H1 (cell line): ENCODE data around the gene ADAMTS1. TPM values are rescaled to one million over a fixed set of nuclear protein-coding genes. Genes with fewer than 3 reads are reported as not detected.

Source experiments
- CTCF ChIA-PET: fragments of 300-600 bp; sonication (Branson Sonifier 250); formaldehyde crosslinking; loops from one replicate; lab custom pipeline; 2021; ENCODE audit not compliant: partially characterized antibody; lab: Charles Lee
- POLR2A ChIA-PET: fragments of 300-600 bp; sonication (Branson Sonifier 250); formaldehyde crosslinking; loops from one replicate; lab custom pipeline; 2021; ENCODE audit warnings: inconsistent platforms; ENCODE audit not compliant: partially characterized antibody; lab: Charles Lee
- DNase-seq, 2 experiments: peaks; one replicate each; pipeline versions ENCODE4 v3.0.0 to v3.0.0-alpha.2; 2010 to 2022; ENCODE audit warnings: low spot score in 2 of 2, low read depth in 1 of 2, mixed read lengths in 1 of 2
- FAIRE-seq: peaks from 2 replicates; lab custom pipeline; 2011; peaks lifted over from hg19 to GRCh38; lab: Jason Lieb, UNC
- H2AFZ ChIP-seq: 2 replicates; pipeline ENCODE4 v1.8.1; 2012; ENCODE audit warnings: low read length, inconsistent platforms
- H2AK5ac ChIP-seq: 2 replicates; pipeline ENCODE4 v1.6.1; 2013; ENCODE audit warnings: low read depth, low read length
- H2BK120ac ChIP-seq: replicated peaks from 2 replicates; pipeline ENCODE3; 2013; ENCODE audit warnings: low read depth, low read length, inconsistent platforms
- H2BK12ac ChIP-seq: 2 replicates; pipeline ENCODE4 v1.6.1; 2013; ENCODE audit warnings: low read depth, low read length
- H2BK15ac ChIP-seq: 2 replicates; pipeline ENCODE4 v1.6.1; 2013; ENCODE audit warnings: low read length
- H2BK20ac ChIP-seq: 2 replicates; pipeline ENCODE4 v1.6.1; 2013; ENCODE audit warnings: low read length
- H2BK5ac ChIP-seq: 2 replicates; pipeline ENCODE4 v1.6.1; 2013; ENCODE audit warnings: low read depth, low read length
- H3K14ac ChIP-seq: 2 replicates; pipeline ENCODE4 v1.6.1; 2013; ENCODE audit warnings: inconsistent platforms; ENCODE audit not compliant: insufficient read length
- H3K18ac ChIP-seq: 2 replicates; pipeline ENCODE4 v1.6.1; 2013; ENCODE audit warnings: low read length; ENCODE audit errors: extremely low read depth
- H3K23ac ChIP-seq: 2 replicates; pipeline ENCODE4 v1.6.1; 2013; ENCODE audit warnings: inconsistent platforms; ENCODE audit not compliant: insufficient read length
- H3K23me2 ChIP-seq: 2 replicates; pipeline ENCODE4 v1.6.1; 2013; ENCODE audit warnings: low read depth, low read length
- H3K27ac ChIP-seq: 2 replicates; pipeline ENCODE4 v1.6.1; 2011; ENCODE audit warnings: low read depth, low read length, inconsistent platforms
- H3K27me3 ChIP-seq, 4 experiments: replicated peaks in 1 of 4; 1 replicate in 1 of 4; 2 replicates in 3 of 4; pipeline versions ENCODE4 v1.6.1 to v1.8.1; 2011 to 2013; ENCODE audit warnings: low read length in 3 of 4, mild to moderate bottlenecking in 3 of 4, inconsistent platforms in 2 of 4, mixed read lengths in 2 of 4, moderate library complexity in 1 of 4; ENCODE audit not compliant: control insufficient read depth in 3 of 4, insufficient read depth in 3 of 4; ENCODE audit errors: extremely low read depth in 1 of 4
- H3K36me3 ChIP-seq, 4 experiments: 2 replicates each; pipeline versions ENCODE4 v1.6.1 to v1.8.1; 2011 to 2013; ENCODE audit warnings: mild to moderate bottlenecking in 4 of 4, low read length in 3 of 4, moderate library complexity in 2 of 4, control low read depth in 1 of 4, inconsistent platforms in 1 of 4; ENCODE audit not compliant: insufficient read depth in 4 of 4, control insufficient read depth in 2 of 4
- H3K4ac ChIP-seq: replicated peaks from 2 replicates; pipeline ENCODE3; 2013; ENCODE audit warnings: low read length, low read depth, mixed read lengths, inconsistent platforms; ENCODE audit not compliant: insufficient read length
- H3K4me1 ChIP-seq, 4 experiments: replicated peaks in 1 of 4; 1 replicate in 1 of 4; 2 replicates in 3 of 4; pipeline versions ENCODE4 v1.6.1 to v1.8.1; 2011 to 2013; ENCODE audit warnings: low read length in 3 of 4, inconsistent platforms in 2 of 4, mixed read lengths in 1 of 4; ENCODE audit not compliant: insufficient read depth in 4 of 4, control insufficient read depth in 3 of 4
- H3K4me2 ChIP-seq, 2 experiments: 2 replicates each; pipeline versions ENCODE4 v1.6.1 to v1.8.1; 2011 to 2013; ENCODE audit warnings: low read depth in 2 of 2, low read length in 2 of 2, control low read depth in 1 of 2, inconsistent platforms in 1 of 2, mild to moderate bottlenecking in 1 of 2; ENCODE audit not compliant: insufficient read depth in 1 of 2
- H3K4me3 ChIP-seq, 4 experiments: fragments of 200-600, 300-600 bp in 1 of 4; sonication (generic), shearing (Covaris generic), sonication (Bioruptor Twin) in 1 of 4; 2 replicates each; pipeline versions ENCODE4 v1.5.1 to v1.8.1; 2011 to 2016; ENCODE audit warnings: low read length in 4 of 4, low read depth in 3 of 4, control low read depth in 2 of 4, inconsistent platforms in 2 of 4, mild to moderate bottlenecking in 2 of 4, mixed read lengths in 1 of 4, moderate library complexity in 1 of 4; ENCODE audit not compliant: insufficient read depth in 2 of 4; ENCODE audit errors: extremely low read depth in 1 of 4
- H3K56ac ChIP-seq: replicated peaks from 2 replicates; pipeline ENCODE3; 2013; ENCODE audit warnings: low read depth, mild to moderate bottlenecking, mixed read lengths, low read length, inconsistent platforms; ENCODE audit not compliant: insufficient read length
- H3K79me1 ChIP-seq: 2 replicates; pipeline ENCODE4 v1.6.1; 2013; ENCODE audit warnings: low read depth, low read length, control low read depth
- H3K79me2 ChIP-seq, 2 experiments: 2 replicates each; pipeline versions ENCODE4 v1.6.1 to v1.8.1; 2012 to 2013; ENCODE audit warnings: low read length in 2 of 2, mild to moderate bottlenecking in 2 of 2, inconsistent platforms in 1 of 2; ENCODE audit not compliant: insufficient read depth in 2 of 2, control insufficient read depth in 1 of 2
- H3K9ac ChIP-seq, 4 experiments: replicated peaks in 1 of 4; 1 replicate in 1 of 4; 2 replicates in 3 of 4; pipeline versions ENCODE4 v1.6.1 to v1.8.1; 2011 to 2013; ENCODE audit warnings: low read depth in 3 of 4, low read length in 3 of 4, control low read depth in 2 of 4, mild to moderate bottlenecking in 2 of 4, moderate library complexity in 2 of 4, inconsistent platforms in 1 of 4; ENCODE audit errors: extremely low read depth in 1 of 4
- H3K9me3 ChIP-seq, 2 experiments: 2 replicates each; pipeline versions ENCODE4 v1.6.1 to v1.8.1; 2012 to 2013; ENCODE audit warnings: mild to moderate bottlenecking in 2 of 2, moderate library complexity in 2 of 2, control low read depth in 1 of 2, inconsistent platforms in 1 of 2, low read depth in 1 of 2, low read length in 1 of 2, mixed read lengths in 1 of 2; ENCODE audit not compliant: insufficient read depth in 2 of 2
- H4K20me1 ChIP-seq, 2 experiments: replicated peaks in 1 of 2; 2 replicates each; pipeline versions ENCODE3 to v1.8.1; 2011 to 2013; ENCODE audit warnings: inconsistent platforms in 2 of 2, low read length in 2 of 2, mild to moderate bottlenecking in 1 of 2; ENCODE audit not compliant: insufficient read depth in 2 of 2, control insufficient read depth in 1 of 2
- H4K5ac ChIP-seq: 2 replicates; pipeline ENCODE4 v1.6.1; 2013; ENCODE audit warnings: low read length, low read depth, mixed read lengths, inconsistent platforms; ENCODE audit not compliant: insufficient read length
- H4K8ac ChIP-seq: 2 replicates; pipeline ENCODE4 v1.8.0; 2013; ENCODE audit warnings: mild to moderate bottlenecking, moderate library complexity, low read length, inconsistent platforms; ENCODE audit not compliant: insufficient read depth; ENCODE audit errors: extremely low read depth
- H4K91ac ChIP-seq: replicated peaks from 2 replicates; pipeline ENCODE3; 2013; ENCODE audit warnings: low read length, mixed read lengths, inconsistent platforms; ENCODE audit not compliant: insufficient read length
- CBX5 ChIP-seq: fragments of 300-800, 300-1000 bp; sonication (generic); IDR thresholded peaks from 2 replicates; pipeline ENCODE4 v1.7.1; 2016; ENCODE audit warnings: antibody characterized with exemption, low read length, low read depth
- GABPA ChIP-seq: IDR thresholded peaks from 2 replicates; pipeline ENCODE4 v1.6.1; 2011; ENCODE audit warnings: mild to moderate bottlenecking, low read length, moderate library complexity, borderline replicate concordance; ENCODE audit not compliant: insufficient read depth
- KDM1A ChIP-seq: fragments of 200-600, 300-600 bp; sonication (generic); IDR thresholded peaks from 2 replicates; pipeline ENCODE4 v1.7.1; 2016; ENCODE audit warnings: mild to moderate bottlenecking, low read length, borderline replicate concordance
- PHF8 ChIP-seq: fragments of 200-600 bp; sonication (generic); conservative IDR thresholded peaks from 2 replicates; pipeline ENCODE4 v1.7.1; 2012; ENCODE audit warnings: low read depth, mild to moderate bottlenecking, inconsistent platforms, low read length, moderate library complexity
- RNF2 ChIP-seq: fragments of 200-900, 300-1000 bp; sonication (generic); IDR thresholded peaks from 2 replicates; pipeline ENCODE4 v1.7.1; 2016; ENCODE audit warnings: borderline replicate concordance, low read depth, mild to moderate bottlenecking, antibody characterized with exemption, low read length; ENCODE audit not compliant: poor library complexity, severe bottlenecking; ENCODE audit errors: missing control alignments
- SIN3A ChIP-seq, 2 experiments: IDR thresholded peaks in 1 of 2; conservative IDR thresholded peaks in 1 of 2; 2 replicates each; pipeline ENCODE4 v1.6.1; 2011 to 2012; ENCODE audit warnings: low read length in 2 of 2, improper control_type of control experiment in 1 of 2, low read depth in 1 of 2, mild to moderate bottlenecking in 1 of 2
- SIX5 ChIP-seq: IDR thresholded peaks from 2 replicates; pipeline ENCODE4 v1.6.1; 2011; ENCODE audit warnings: mild to moderate bottlenecking, low read depth, low read length
- SP1 ChIP-seq: IDR thresholded peaks from 2 replicates; pipeline ENCODE4 v1.6.1; 2011; ENCODE audit warnings: low read depth, low read length
- SUZ12 ChIP-seq: fragments of 200-600 bp; sonication (generic); IDR thresholded peaks from 2 replicates; pipeline ENCODE4 v1.6.1; 2012; ENCODE audit warnings: mild to moderate bottlenecking, inconsistent platforms, low read length, moderate library complexity, mixed read lengths
- TBP ChIP-seq: IDR thresholded peaks from 2 replicates; pipeline ENCODE4 v1.6.1; 2011; ENCODE audit warnings: low read depth, low read length, improper control_type of control experiment
- TEAD4 ChIP-seq: IDR thresholded peaks from 2 replicates; pipeline ENCODE4 v1.6.1; 2012; ENCODE audit warnings: low read depth, low read length, inconsistent platforms, mixed read lengths
- WGBS, 2 experiments: shearing (Covaris generic) in 1 of 2; methylation state at CpG; one replicate each; pipeline versions ENCODE4 v1.1.6 to v1.1.7; 2013 to 2015; ENCODE audit warnings: low lambda C conversion rate in 2 of 2, mixed read lengths in 2 of 2, inconsistent platforms in 1 of 2, low coverage in 1 of 2, missing lambda C conversion rate in 1 of 2; ENCODE audit not compliant: insufficient replicate concordance in 2 of 2, insufficient coverage in 1 of 2, insufficient read length in 1 of 2; ENCODE audit errors: extremely low coverage in 1 of 2, missing lambda C conversion rate in 1 of 2; 5-methylcytosine and 5-hydroxymethylcytosine counted together
- polyA plus RNA-seq, 7 experiments: library from polyadenylated mRNA; depleted of rRNA in 3 of 7; stranded (reverse) in 5 of 7; unstranded in 2 of 7; fragments of >200 nt in 5 of 7; fragments of 200-250 nt in 2 of 7; gene quantifications; 1 replicate in 5 of 7; 2 replicates in 1 of 7; 4 replicates in 1 of 7; pipeline versions ENCODE4 v1.2.1 to v1.2.3, GENCODE V29; 2011 to 2013; ENCODE audit warnings: missing spikeins in 2 of 7, mixed read lengths in 2 of 7
- total RNA-seq: library from RNA; stranded (reverse); fragmentation: NEBNext Ultra II Directional; extraction: Animal tissue kit (Norgen Biotek cat#: 25700); gene quantifications from 2 replicates; pipeline ENCODE4 v1.2.1, GENCODE V29; 2021
- TF ChIP-seq, protein P1 (sequence below): IDR thresholded peaks from 2 replicates; pipeline ENCODE4 v1.6.1; 2012; ENCODE audit warnings: inconsistent platforms

Gene ADAMTS1
- total and polyA plus RNA-seq, 2 of the 8 experiments (the other 6 are each of a cell fraction or from before 2014, with no cell fraction given), result 10.7 to 22.4 TPM

DNA sequence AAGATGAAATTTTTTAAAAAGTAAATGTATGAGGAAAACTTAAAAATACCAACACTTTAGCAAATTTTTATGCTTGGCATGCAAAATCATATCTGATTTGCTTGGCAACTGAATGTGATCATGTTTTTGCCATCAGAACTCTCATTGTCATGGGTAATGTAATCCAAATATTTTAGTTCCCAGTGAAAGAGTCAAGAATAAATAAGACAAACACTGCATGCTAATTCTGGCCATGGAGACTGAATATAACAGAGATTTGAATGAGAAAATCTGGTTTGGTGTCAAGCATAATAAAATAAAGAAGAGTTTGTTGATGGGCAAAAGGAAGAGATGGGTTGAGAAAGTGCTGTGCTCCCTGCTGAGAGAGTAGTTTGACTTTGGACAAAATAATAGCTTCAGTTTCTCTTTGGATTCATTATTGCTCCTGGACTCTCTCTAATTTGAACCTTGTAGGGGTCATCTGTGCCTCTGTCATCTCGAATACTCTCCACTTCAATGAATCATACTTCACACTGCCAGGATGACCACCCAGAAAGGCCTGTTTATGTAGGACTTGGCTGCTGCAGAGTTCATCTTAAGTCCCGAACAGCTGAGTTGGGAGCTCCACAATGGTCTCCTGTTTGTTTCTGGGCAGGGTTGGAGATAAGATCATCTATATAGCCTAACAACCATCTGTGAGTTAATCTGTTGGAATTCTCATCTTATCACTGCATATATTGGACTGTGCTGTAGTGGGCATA lies 34.4 kb downstream of the ADAMTS1 start:
- no peak overlapping the region for H3K23ac ChIP-seq
- H3K79me1 ChIP-seq, result no peaks in the 10 kb centered on the region
- no peak overlapping the region for H3K4me3 ChIP-seq
- ChIA-PET POLR2A (interaction anchor here (0.8 kb wide), 1 partner anchor 34 kb away, joined by 3 read pairs; no protein-coding TSS in a partner anchor), CTCF (interaction anchor here (1.2 kb wide), 1 partner anchor 23 kb away, joined by 3 read pairs; no protein-coding TSS in a partner anchor)
- no peak overlapping the region for H3K27ac ChIP-seq
- H4K8ac ChIP-seq, result no peak overlapping the region
- H2BK5ac ChIP-seq, result no peak overlapping the region
- no peaks in the 10 kb centered on the region for H4K20me1 ChIP-seq
- TF ChIP-seq TEAD4, result no peak
- no peak for TF ChIP-seq RNF2
- no peak for TF ChIP-seq TBP
- TF ChIP-seq SUZ12, result no peak
- no peak for TF ChIP-seq SIN3A (conservative IDR thresholded peaks at IDR 0.05 in 1 of 2, IDR thresholded peaks at IDR 0.05 in 1 of 2; ENCODE audit: low read depth in 1 of 2, low read length in 2 of 2)
- TF ChIP-seq PHF8, result no peak
- TF ChIP-seq, protein P1, sequence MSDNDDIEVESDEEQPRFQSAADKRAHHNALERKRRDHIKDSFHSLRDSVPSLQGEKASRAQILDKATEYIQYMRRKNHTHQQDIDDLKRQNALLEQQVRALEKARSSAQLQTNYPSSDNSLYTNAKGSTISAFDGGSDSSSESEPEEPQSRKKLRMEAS, result no peak
- no peak for TF ChIP-seq SIX5
- no peak for TF ChIP-seq GABPA
- no peak for TF ChIP-seq SP1
- no peak for TF ChIP-seq CBX5
- no peak for TF ChIP-seq KDM1A
- no peak overlapping the region for H3K14ac ChIP-seq
- H2BK15ac ChIP-seq, result no peak overlapping the region
- H4K5ac ChIP-seq, result no peak overlapping the region
- H3K4ac ChIP-seq, result no peak overlapping the region
- no peak for FAIRE-seq
- no peak for DNase-seq
- H3K4me2 ChIP-seq, result no peak overlapping the region
- no peaks in the 10 kb centered on the region for H3K4me1 ChIP-seq
- no peaks in the 10 kb centered on the region for H3K27me3 ChIP-seq
- no peak overlapping the region for H2BK120ac ChIP-seq
- H2AK5ac ChIP-seq, result no peak overlapping the region
- no peaks in the 10 kb centered on the region for H3K79me2 ChIP-seq
- no peak overlapping the region for H3K9ac ChIP-seq
- H3K18ac ChIP-seq, result no peak overlapping the region
- 93% methylated on average over 2 of the region's 2 CpGs; no CpG with 5 or more reads in 1 of the 2 experiments for WGBS, 2 experiments
- no peaks in the 10 kb centered on the region for H3K36me3 ChIP-seq
- no peak overlapping the region for H3K56ac ChIP-seq
- H2AFZ ChIP-seq, result no peak overlapping the region
- H2BK20ac ChIP-seq, result no peak overlapping the region
- no peak overlapping the region for H4K91ac ChIP-seq
- no peaks in the 10 kb centered on the region for H3K9me3 ChIP-seq
- H2BK12ac ChIP-seq, result no peak overlapping the region
- no peaks in the 10 kb centered on the region for H3K23me2 ChIP-seq
